ENCODE measurements around the gene CAMTA1. TPM values are rescaled to one million over a fixed set of nuclear protein-coding genes. Genes with fewer than 3 reads are reported as not detected.

Gene CAMTA1
- total RNA-seq, 1 experiment from 2014 or later, result 85.2 TPM

DNA sequence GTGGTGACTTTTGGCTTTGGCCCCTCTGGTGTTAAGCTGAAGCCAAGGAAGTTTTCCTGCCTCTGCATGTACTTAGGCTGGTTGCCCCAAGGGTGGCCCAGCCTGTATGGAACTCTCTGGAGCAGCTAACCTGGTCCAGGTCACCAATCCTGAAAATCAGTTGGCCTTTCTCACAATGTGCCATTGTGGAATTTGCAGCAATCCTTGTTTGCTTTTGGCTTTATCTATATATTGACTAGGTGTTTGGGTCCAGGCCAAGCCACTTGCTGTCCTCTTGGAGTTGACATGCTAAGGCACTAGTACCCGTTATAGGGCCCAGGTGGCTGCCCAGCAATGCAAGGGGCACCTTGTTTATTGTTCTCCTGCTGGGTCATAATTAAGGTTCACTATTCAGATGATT is 124.6 kb downstream of the CAMTA1 start:
- H3K9me3 ChIP-seq (ENCODE audit: low read depth, low read length, poor library complexity, severe bottlenecking), result no peaks in the 10 kb centered on the region
- DNase-seq (ENCODE audit: low spot score), result no peak
- H3K27me3 ChIP-seq (replicated peaks; ENCODE audit: insufficient read depth, low read depth, low read length, poor library complexity), result no peaks in the 10 kb centered on the region
- peaks cover 11% of the 10 kb centered on the region for H3K4me1 ChIP-seq (ENCODE audit: insufficient read depth, low read length, poor library complexity, severe bottlenecking)
- H3K36me3 ChIP-seq (ENCODE audit: insufficient read depth, low read length, poor library complexity, severe bottlenecking), result no peaks in the 10 kb centered on the region
- H3K27ac ChIP-seq (ENCODE audit: low read depth, low read length, poor library complexity, severe bottlenecking), result no peak overlapping the region
- BruUV-seq (replicated peaks), result no TSS peak
- POLR2A ChIA-PET (ENCODE audit: low non-redundant PET), result no interaction called here
- TF ChIP-seq, protein P1, sequence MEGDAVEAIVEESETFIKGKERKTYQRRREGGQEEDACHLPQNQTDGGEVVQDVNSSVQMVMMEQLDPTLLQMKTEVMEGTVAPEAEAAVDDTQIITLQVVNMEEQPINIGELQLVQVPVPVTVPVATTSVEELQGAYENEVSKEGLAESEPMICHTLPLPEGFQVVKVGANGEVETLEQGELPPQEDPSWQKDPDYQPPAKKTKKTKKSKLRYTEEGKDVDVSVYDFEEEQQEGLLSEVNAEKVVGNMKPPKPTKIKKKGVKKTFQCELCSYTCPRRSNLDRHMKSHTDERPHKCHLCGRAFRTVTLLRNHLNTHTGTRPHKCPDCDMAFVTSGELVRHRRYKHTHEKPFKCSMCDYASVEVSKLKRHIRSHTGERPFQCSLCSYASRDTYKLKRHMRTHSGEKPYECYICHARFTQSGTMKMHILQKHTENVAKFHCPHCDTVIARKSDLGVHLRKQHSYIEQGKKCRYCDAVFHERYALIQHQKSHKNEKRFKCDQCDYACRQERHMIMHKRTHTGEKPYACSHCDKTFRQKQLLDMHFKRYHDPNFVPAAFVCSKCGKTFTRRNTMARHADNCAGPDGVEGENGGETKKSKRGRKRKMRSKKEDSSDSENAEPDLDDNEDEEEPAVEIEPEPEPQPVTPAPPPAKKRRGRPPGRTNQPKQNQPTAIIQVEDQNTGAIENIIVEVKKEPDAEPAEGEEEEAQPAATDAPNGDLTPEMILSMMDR (conservative IDR thresholded peaks at IDR 0.05; ENCODE audit: low read depth, low read length), result no peak
- H3K4me3 ChIP-seq (ENCODE audit: low read depth, low read length, poor library complexity, severe bottlenecking), result no peak overlapping the region
- CTCF ChIA-PET, result no interaction called here
- intact Hi-C loops (cut with micrococcal nuclease; ENCODE audit: unreplicated experiment), result no loop called here

DNA sequence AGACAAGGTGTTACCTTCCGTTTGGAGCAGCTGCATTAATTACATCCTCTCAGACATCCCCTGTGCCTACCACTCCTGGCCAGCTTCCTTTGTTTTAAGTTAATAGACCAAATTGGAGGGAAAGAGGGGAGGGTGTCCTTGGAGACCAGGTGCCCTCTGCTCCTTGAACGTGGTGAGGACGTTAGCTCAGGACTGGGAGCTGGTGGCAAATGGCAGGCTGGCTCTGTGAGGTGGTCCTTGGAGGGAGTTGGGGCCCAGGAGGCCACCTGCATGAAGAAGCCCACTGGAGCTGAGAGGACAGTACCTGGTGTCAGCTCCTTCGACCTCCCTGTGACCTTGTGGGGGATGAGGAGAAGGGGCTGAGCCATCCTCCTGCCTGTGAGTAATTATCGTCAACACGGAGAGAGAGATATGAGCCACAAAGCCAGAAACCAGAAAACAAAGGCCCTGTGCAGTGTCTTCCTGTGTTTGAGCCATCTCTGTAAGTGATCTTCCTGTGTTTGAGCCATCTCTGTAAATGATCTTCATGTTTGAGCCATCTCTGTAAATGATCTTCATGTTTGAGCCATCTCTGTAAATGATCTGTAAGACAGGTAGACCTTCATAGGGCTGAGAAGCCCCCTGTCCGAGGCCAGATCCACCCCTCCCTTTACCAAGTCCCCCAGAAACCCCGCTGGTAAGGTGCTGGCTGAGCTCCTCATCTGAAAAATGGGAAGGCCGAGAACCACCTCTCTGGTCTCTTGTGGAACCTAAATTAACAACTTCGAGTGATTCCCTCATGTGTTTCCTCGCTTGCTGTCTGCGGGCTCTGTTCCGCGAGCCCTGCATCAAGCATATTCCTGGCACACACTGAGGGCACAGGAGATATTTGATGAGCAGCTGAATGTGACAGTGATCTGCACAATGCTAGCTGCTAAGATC is 126.0 kb downstream of the CAMTA1 start:
- CTCF ChIA-PET, result no interaction called here
- Histone ChIP-seq H3K4me1 (ENCODE audit: insufficient read depth, low read length, poor library complexity, severe bottlenecking) (peaks cover 11% of the 10 kb centered on the region), H3K27ac (ENCODE audit: low read depth, low read length, poor library complexity, severe bottlenecking) (no peak overlapping the region), H3K36me3 (ENCODE audit: insufficient read depth, low read length, poor library complexity, severe bottlenecking) (no peaks in the 10 kb centered on the region), H3K4me3 (ENCODE audit: low read depth, low read length, poor library complexity, severe bottlenecking) (no peak overlapping the region), H3K9me3 (ENCODE audit: low read depth, low read length, poor library complexity, severe bottlenecking) (no peaks in the 10 kb centered on the region), H3K27me3 (replicated peaks; ENCODE audit: insufficient read depth, low read depth, low read length, poor library complexity) (no peaks in the 10 kb centered on the region)
- no TSS peak for BruUV-seq (replicated peaks)
- intact Hi-C loops (cut with micrococcal nuclease; ENCODE audit: unreplicated experiment), result no loop called here
- POLR2A ChIA-PET (ENCODE audit: low non-redundant PET), result no interaction called here
- TF ChIP-seq, protein P1 (conservative IDR thresholded peaks at IDR 0.05; ENCODE audit: low read depth, low read length), result no peak
- TF ChIP-seq EZH2 (IDR thresholded peaks at IDR 0.05; ENCODE audit: borderline replicate concordance, low read depth, low read length, poor library complexity, severe bottlenecking), result no peak
- DNase-seq (ENCODE audit: low spot score), result no peak

DNA sequence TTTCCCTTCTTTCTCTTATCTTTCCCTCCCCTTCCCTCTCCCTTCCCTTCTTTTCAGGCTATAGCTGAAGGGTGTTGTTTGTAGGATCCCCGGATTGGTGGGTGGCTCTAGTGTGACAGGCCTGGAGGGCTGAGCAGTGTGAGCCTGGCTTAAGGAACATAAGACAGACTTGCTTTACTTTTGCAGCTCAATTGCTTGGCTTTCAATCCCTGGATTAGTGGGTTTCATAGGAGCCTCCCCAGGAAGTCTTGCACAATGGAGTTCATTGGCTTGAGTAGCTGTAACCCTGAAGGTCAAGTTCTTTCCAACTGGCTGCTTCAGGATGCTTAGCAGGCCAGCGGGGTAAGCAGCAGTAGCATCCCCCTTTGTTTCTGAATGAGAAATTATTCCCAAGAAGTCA is 126.7 kb downstream of the CAMTA1 start:
- intact Hi-C loops (cut with micrococcal nuclease; ENCODE audit: unreplicated experiment), result no loop called here
- Histone ChIP-seq H3K36me3 (ENCODE audit: insufficient read depth, low read length, poor library complexity, severe bottlenecking) (no peaks in the 10 kb centered on the region), H3K4me3 (ENCODE audit: low read depth, low read length, poor library complexity, severe bottlenecking) (no peak overlapping the region), H3K27me3 (replicated peaks; ENCODE audit: insufficient read depth, low read depth, low read length, poor library complexity) (no peaks in the 10 kb centered on the region), H3K4me1 (ENCODE audit: insufficient read depth, low read length, poor library complexity, severe bottlenecking) (peaks cover 11% of the 10 kb centered on the region), H3K27ac (ENCODE audit: low read depth, low read length, poor library complexity, severe bottlenecking) (no peak overlapping the region), H3K9me3 (ENCODE audit: low read depth, low read length, poor library complexity, severe bottlenecking) (no peaks in the 10 kb centered on the region)
- peak; percentile 23 for DNase-seq (ENCODE audit: low spot score)
- CTCF ChIA-PET, result no interaction called here
- TF ChIP-seq, protein P1 (conservative IDR thresholded peaks at IDR 0.05; ENCODE audit: low read depth, low read length), result no peak
- TF ChIP-seq EZH2 (IDR thresholded peaks at IDR 0.05; ENCODE audit: borderline replicate concordance, low read depth, low read length, poor library complexity, severe bottlenecking), result no peak
- BruUV-seq (replicated peaks), result no TSS peak
- POLR2A ChIA-PET (ENCODE audit: low non-redundant PET), result no interaction called here

Measured in A673 (cell line).